BE2C (cell line): Measurements from ENCODE around the gene PRDM16.

Source experiments
- DNase-seq: peaks from one replicate; pipeline ENCODE4 v3.0.0-alpha.2; 2020
- H3K27me3 ChIP-seq: fragments of 250-450 bp; sonication (Bioruptor Pico); 2 replicates; pipeline ENCODE4 v1.5.1; 2020; ENCODE audit warnings: mild to moderate bottlenecking
- H3K36me3 ChIP-seq: fragments of 250-450 bp; sonication (Bioruptor Pico); 2 replicates; pipeline ENCODE4 v1.5.1; 2020; ENCODE audit warnings: mild to moderate bottlenecking
- H3K4me1 ChIP-seq: fragments of 250-450 bp; sonication (Bioruptor Pico); 2 replicates; pipeline ENCODE4 v1.5.1; 2020
- H3K4me3 ChIP-seq: 2 replicates; pipeline ENCODE4 v1.5.1; 2011; ENCODE audit warnings: low read depth, low read length
- H3K9me3 ChIP-seq: fragments of 250-450 bp; sonication (Bioruptor Pico); 2 replicates; pipeline ENCODE4 v1.5.1; 2020
- TF ChIP-seq, protein P1 (sequence below): IDR thresholded peaks from 2 replicates; pipeline ENCODE4 v1.5.1; 2012; ENCODE audit warnings: mild to moderate bottlenecking, low read depth, low read length

The PRDM16 gene

DNA sequence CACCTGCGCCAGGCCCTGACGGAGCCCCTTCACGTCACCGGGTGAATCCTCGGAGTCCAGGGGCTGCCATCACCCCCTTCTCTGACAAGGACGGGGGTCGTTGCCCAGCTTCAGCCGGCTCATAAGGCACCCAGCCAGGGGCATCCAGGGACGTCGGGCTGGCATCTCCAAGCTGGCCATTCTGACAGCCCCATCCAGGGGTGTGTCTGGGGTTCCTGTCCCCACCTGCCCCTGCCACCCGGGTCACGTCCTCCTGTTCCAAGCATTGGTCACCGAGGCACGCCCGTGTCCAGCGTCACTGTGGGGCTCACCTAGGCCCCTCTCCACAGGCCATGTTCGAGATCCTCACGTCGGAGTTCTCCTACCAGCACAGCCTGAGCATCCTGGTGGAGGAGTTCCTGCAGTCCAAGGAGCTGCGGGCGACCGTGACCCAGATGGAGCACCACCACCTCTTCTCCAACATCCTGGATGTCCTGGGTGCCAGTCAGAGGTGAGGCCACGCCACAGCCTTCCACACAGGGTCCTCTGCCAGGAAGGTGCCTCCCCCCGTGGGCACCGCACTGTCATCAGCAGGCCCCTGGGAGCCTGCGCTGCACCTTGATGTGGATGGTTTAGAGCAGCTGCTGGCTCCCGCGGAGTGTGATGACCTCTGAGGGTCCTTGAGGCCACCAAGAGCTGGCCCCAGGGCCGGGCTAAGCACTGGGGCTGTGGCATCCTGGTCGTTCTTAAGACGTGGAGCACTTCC, 400.3 kb downstream of the PRDM16 start:
- no peaks in the 10 kb centered on the region for H3K9me3 ChIP-seq
- no peaks in the 10 kb centered on the region for H3K27me3 ChIP-seq
- H3K4me1 ChIP-seq: peaks cover 3% of the 10 kb centered on the region; the same call in 1 of the 2 replicates
- H3K4me3 ChIP-seq: no peak overlapping the region
- DNase-seq: peak; percentile 1
- H3K36me3 ChIP-seq: no peaks in the 10 kb centered on the region
- TF ChIP-seq, protein P1, sequence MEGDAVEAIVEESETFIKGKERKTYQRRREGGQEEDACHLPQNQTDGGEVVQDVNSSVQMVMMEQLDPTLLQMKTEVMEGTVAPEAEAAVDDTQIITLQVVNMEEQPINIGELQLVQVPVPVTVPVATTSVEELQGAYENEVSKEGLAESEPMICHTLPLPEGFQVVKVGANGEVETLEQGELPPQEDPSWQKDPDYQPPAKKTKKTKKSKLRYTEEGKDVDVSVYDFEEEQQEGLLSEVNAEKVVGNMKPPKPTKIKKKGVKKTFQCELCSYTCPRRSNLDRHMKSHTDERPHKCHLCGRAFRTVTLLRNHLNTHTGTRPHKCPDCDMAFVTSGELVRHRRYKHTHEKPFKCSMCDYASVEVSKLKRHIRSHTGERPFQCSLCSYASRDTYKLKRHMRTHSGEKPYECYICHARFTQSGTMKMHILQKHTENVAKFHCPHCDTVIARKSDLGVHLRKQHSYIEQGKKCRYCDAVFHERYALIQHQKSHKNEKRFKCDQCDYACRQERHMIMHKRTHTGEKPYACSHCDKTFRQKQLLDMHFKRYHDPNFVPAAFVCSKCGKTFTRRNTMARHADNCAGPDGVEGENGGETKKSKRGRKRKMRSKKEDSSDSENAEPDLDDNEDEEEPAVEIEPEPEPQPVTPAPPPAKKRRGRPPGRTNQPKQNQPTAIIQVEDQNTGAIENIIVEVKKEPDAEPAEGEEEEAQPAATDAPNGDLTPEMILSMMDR: no peak

- Histone ChIP-seq H3K36me3 (no peaks in the 10 kb centered on the region), H3K4me3 (no peak overlapping the region), H3K9me3 (no peaks in the 10 kb centered on the region), H3K4me1 (peaks cover 3% of the 10 kb centered on the region; the same call in 1 of the 2 replicates), H3K27me3 (no peaks in the 10 kb centered on the region)
- DNase-seq: peak; percentile 1
- TF ChIP-seq, protein P1: no peak
Measured at GRCh38 chr1:3469849-3470649, 401.0 kb downstream of the PRDM16 start.

DNA sequence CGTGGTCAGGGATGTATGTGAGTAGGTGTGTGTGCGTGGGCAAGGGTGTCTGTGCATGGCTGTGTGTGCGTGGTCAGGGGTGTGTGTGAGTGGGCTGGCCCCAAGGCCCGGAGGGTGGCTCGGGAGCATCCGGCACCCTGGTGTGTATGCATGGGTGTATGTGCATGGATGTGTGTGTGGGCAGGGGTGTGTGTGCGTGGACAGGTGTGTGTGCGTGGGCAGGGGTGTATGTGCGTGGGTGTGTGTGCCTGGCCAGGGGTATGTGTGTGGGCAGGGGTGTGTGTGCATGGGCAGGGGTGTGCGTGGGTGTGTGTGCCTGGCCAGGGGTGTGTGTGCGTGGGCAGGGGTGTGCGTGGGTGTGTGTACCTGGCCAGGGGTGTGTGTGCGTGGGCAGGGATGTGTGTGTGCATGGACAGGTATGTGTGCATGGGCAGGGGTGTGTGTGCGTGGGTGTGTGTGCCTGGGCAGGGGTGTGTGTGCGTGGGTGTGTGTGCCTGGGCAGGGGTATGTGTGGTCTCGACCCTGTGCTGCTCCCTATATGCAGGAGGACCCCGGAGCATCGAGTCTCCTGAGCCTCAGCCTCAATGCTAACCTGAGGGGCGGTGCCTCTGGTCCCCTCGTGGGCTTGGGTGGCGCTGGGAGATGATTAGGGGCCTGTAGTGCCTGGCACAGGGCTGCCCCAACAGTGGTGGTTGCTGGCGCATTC, 401.8 kb downstream of the PRDM16 start:
- TF ChIP-seq, protein P1: no peak
- H3K9me3 ChIP-seq: no peaks in the 10 kb centered on the region
- no peaks in the 10 kb centered on the region for H3K27me3 ChIP-seq
- no peaks in the 10 kb centered on the region for H3K36me3 ChIP-seq
- DNase-seq: peak; percentile 7
- no peak overlapping the region for H3K4me3 ChIP-seq
- peaks cover 3% of the 10 kb centered on the region; the same call in 1 of the 2 replicates for H3K4me1 ChIP-seq

DNA sequence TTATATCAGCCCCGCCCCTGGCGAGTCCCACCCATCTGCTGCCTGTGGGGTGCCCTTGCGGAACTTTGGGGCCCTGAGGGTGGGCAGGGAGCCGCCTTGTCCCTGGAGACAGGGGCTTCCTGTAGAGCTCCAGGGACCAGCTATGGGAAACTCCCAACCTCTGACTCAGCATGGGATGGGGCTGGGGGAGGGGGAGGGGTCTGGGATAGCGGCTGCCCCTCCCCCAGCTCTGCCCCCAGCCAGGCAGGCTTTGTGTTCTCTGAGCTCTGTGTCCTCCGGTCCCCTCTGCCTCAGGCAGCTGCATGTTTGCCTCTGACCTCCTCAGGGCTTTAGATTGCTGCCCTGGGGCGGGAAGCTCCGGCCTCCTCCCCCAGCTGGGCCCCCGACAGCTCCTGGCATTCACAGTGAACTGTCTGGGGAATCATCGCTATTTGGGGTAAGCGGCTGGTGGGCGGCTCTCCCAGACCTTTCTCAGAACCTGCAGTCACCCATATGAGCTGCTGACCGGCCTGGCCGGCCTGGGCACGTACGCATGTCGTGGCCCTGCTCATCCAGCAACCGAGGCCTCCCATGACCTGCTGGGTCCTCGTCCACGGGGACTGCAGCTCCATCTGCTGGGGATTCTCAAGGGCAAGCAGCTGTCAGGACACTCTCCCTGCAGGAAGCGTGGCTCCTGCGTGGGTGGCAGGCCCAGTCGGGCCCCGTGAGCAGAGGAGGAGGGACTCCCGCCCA, 402.5 kb downstream of the PRDM16 start:
- peaks cover 3% of the 10 kb centered on the region; the same call in 1 of the 2 replicates for H3K4me1 ChIP-seq
- DNase-seq: peak; percentile 58
- H3K27me3 ChIP-seq: no peaks in the 10 kb centered on the region
- H3K4me3 ChIP-seq: no peak overlapping the region
- H3K9me3 ChIP-seq: no peaks in the 10 kb centered on the region
- TF ChIP-seq, protein P1: peak; percentile 36; the same call in 1 of the 2 replicates
- no peaks in the 10 kb centered on the region for H3K36me3 ChIP-seq

DNA sequence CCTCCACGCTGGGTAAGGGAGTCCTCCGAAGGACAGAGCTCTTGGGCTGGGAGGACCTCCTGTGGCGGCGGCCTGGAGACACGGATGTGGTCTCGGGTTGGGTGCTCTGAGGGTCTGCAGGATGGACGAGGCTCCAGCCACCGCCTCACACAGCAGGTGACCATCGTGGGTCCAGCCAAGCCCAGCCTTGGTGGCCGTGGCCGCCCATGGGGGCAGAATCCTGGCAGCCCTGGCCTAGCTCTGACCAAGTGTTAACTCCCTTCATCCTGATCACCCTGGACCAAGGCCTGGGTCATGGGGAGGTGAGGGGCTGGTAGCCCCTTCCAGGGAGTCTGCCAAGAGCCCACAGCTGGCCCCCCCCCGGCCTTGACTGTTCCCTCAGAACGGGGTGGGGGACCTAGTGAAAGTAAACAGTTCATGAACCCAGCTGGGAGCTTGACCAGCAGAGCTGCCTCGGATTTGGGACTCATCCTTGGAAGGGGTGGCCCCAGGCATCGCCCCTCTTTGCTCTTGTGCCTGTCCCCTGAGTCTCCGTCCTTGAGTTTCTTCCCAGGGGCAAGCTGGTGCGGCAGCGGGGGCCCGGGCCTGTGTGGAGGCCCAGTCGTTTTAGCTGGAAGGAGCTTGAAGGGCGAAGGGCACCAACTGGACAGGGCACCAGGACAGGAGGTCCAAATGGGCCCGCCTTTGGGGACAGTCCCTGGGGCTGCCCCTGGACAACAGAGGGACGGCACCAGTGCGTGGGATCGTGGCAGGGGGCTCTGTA, 403.3 kb downstream of the PRDM16 start:
- TF ChIP-seq, protein P1: no peak

More for the DNA sequence above, 403.3 kb downstream of the PRDM16 start:
- Histone ChIP-seq H3K4me1 (peaks cover 3% of the 10 kb centered on the region; the same call in 1 of the 2 replicates), H3K27me3 (no peaks in the 10 kb centered on the region), H3K9me3 (no peaks in the 10 kb centered on the region), H3K36me3 (no peaks in the 10 kb centered on the region), H3K4me3 (no peak overlapping the region)
- DNase-seq: no peak
